GM19395 (cell line): Measurements from ENCODE around the gene ARID2.

Experiments
- ATAC-seq: cut with Tn5 transposase; IDR thresholded peaks from one replicate; pipeline ENCODE4 v1.9.1; 2021; ENCODE audit warnings: mild to moderate bottlenecking, moderate library complexity; ENCODE audit not compliant: unreplicated experiment

The ARID2 gene, protein sequence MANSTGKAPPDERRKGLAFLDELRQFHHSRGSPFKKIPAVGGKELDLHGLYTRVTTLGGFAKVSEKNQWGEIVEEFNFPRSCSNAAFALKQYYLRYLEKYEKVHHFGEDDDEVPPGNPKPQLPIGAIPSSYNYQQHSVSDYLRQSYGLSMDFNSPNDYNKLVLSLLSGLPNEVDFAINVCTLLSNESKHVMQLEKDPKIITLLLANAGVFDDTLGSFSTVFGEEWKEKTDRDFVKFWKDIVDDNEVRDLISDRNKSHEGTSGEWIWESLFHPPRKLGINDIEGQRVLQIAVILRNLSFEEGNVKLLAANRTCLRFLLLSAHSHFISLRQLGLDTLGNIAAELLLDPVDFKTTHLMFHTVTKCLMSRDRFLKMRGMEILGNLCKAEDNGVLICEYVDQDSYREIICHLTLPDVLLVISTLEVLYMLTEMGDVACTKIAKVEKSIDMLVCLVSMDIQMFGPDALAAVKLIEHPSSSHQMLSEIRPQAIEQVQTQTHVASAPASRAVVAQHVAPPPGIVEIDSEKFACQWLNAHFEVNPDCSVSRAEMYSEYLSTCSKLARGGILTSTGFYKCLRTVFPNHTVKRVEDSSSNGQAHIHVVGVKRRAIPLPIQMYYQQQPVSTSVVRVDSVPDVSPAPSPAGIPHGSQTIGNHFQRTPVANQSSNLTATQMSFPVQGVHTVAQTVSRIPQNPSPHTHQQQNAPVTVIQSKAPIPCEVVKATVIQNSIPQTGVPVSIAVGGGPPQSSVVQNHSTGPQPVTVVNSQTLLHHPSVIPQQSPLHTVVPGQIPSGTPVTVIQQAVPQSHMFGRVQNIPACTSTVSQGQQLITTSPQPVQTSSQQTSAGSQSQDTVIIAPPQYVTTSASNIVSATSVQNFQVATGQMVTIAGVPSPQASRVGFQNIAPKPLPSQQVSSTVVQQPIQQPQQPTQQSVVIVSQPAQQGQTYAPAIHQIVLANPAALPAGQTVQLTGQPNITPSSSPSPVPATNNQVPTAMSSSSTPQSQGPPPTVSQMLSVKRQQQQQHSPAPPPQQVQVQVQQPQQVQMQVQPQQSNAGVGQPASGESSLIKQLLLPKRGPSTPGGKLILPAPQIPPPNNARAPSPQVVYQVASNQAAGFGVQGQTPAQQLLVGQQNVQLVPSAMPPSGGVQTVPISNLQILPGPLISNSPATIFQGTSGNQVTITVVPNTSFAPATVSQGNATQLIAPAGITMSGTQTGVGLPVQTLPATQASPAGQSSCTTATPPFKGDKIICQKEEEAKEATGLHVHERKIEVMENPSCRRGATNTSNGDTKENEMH (N-terminal part only)

DNA sequence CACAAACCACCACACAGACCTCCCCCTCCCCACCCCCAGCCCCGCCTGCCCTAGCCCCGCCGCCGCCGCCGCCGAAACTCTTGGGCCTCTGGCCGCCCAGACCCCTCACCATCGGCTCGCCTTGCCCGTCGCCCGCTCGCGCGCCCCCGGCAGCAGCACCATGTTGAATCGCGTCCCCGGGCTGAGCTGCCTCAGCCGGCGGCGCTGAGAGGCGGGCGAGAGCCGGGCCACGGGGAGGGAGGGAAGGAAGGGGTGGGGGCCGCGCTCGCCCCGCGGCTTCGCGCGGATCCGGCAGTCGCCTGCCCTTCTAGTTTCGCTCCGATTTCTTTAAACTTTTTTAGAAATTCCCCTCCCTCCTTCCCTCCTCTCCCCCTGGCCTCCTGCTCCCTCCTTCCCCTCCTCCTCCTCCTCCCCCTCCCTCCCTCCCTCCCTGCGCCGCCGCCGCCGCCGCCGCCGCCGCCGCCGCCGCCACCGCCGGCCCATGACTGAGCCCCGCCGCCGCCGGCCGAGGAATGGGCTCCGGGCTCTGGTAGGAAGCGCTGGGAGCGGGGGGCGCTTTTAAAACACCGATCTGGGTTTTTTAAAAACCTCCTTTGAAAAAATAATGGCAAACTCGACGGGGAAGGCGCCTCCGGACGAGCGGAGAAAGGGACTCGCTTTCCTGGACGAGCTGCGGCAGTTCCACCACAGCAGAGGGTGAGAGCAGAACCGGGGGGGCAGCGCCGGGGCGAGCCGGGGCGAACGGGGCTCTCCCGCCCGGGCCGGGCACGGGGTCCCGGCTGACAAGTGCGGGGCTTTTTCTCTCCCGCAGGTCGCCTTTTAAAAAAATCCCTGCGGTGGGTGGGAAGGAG, at the start of gene ARID2:
Gene ARID2 (plus strand): TSS at position 474 of the 851 bp plus-strand sequence. CDS start 131 bp downstream, at position 605.
- peak; percentile 7 for ATAC-seq

DNA sequence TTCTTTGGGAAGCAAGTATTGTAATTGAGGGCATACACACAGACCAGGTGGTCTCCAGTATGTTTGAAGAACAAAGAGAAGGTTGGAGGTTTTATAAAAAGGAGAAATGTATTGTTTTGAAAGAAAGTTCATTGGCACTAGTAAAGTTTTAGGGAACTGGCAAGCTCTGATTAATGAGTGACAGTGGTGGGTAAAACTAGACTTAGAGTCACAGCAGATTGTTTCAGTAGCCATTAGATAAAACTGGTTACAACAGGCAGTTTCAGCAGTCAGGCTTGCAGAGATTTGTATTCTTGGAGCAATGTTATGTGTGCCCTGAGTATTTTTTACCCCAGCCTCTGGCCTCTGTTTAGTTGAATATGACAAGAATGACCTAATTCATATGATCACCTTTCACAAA, 49.1 kb upstream of the ARID2 start:
- ATAC-seq = no peak

DNA sequence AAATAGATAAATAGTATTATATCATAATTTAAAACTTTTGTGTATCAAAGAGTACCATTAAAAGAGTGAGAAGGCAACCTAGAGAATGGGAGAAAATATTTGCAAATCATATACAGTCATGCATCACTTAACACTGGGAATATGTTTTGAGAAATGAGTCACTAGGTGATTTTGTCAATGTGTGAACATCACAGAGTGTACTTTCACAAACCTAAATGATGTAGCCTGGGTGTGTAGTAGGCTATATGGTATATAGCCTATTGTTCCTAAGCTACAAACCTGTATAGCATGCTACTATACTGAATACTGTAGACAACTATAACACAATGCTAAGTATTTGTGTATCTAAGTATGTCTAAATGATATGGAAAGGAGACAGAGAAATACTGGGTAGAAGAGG, 48.0 kb upstream of the ARID2 start:
- ATAC-seq = no peak

DNA sequence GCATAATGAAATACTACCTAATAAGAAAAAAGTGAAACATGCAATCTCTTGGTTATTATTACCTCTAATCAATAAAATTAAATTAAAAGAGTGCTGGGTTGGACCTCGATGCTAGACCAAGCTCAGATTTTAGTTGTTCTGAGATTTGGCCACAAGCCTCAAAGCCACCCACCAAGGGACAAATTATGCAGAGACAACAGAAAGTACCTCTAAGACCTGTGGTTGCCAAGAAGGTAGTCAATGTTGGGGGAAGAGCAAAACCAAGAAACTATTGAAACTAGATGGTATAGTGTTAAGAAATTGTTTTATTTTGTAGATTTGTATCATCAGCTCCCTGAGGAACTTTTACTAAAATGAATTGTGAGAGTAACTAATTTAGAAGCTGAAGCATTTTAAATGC, 43.8 kb upstream of the ARID2 start:
- peak; percentile 54 for ATAC-seq

DNA sequence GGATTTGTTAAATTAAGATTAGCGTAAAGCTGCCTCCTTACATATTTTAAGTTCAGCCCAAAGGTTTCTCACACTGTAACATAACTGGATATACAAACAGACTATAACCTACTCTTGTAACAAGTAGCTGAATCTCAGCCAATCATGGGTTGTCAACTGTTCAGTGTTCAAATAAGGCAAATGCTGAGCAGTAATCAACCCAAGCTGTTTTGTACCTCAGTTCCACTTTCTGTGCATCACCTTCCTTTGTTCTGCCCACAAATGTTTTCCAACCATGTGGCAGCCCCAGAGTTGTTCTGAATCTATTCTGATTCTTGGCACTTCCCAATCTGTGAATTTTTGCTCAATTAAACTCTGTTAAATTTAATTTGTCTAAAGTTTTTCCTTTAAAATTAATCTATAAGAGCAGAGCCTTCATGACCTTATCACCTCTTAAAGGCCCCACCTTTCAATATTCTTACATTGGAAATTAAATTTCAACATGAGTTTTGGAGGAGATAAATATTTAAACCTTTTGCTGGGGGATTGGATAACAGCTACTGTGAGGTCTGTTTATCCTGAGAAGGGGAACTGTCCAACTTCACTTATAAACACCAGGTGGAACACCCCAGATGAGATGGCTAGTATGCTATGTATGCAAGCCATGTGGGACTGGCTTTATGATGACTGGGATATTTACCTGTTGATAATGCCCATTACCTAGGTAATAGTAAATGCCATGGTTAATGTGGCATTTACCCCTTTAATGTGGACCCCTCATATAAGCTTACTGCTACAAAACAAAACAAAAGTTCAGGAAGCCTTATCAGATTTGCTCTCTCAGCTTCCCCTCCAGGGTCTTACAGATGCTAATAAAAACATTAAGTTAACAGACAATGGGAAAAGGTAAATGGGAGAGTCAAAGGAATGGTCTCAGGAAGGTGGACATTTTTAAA, 42.2 kb upstream of the ARID2 start:
- no peak for ATAC-seq

DNA sequence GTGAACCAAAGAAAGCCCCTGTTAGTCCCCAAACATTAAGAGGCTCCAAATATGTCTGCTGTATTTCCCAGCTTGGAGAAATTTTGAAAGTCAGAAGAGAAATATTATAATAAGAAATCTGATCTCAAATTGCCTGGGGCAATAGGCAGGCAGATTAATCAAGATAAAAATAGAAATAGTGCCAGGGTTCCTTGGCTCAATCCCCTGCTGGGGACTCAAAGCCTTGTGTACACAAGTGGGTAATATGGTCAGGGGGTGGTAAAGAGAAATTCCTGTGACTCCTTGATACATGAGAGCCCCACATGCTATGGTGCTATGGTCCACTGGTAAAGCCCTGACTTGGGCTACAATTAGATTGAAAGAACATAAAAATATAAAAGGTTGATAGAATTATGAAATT, 41.3 kb upstream of the ARID2 start:
- no peak for ATAC-seq

DNA sequence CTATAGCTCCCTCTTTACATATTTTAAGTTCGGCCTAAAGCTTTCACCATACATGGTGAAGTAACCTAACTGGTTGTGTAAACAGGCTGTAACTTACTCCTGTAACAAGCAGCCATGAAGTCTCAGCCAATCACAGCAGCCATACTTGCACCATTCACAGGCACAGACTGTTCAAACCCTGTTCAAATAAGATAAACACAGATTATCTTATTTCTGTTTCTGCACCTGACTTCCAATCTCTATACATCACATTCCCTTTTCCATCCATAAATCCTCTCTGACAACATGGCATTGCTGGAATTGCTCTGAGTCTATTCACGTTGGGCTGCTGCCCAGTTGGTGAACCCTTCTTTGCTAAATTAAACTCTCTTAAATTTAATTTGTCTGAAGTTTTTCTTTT, 34.5 kb upstream of the ARID2 start:
- no peak for ATAC-seq

DNA sequence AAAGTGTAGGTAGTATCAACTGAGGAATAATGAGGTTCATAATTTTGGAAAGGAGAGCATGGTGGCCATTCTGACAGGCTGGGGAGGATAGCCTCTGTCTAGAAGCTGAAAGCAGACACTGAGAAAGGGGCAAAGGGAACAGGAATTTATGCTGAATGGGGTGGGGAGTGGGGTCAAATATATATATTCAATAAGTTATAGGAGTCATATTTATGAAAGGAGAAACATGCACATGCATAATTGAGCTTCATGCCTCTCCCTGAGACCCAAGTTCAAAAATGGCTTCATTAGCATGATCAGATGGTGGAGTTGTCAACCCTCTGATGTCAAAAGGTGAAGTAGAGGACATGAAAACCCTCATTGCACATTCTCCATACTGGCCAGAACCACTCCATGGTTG, 33.9 kb upstream of the ARID2 start:
- no peak for ATAC-seq

DNA sequence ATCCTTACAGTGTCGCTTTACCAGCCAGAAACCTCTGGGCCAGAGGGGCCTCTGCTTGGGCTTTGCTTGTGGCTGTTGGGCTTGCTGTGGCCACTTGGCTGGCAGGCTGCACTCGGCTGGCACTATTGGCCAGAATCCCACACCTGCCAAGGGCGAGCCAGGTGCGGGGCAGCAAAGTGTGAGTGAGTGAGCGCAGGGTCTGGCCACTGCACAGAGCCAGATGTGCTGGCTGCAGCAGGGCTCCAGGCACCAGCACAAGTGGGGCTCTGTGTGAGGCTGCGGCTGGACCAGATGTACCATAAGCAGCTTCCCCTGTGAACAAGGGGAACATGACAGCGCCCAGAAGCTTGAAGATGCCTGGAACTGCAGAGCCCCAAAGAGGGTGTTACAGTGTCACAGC, 33.5 kb upstream of the ARID2 start:
- no peak for ATAC-seq

DNA sequence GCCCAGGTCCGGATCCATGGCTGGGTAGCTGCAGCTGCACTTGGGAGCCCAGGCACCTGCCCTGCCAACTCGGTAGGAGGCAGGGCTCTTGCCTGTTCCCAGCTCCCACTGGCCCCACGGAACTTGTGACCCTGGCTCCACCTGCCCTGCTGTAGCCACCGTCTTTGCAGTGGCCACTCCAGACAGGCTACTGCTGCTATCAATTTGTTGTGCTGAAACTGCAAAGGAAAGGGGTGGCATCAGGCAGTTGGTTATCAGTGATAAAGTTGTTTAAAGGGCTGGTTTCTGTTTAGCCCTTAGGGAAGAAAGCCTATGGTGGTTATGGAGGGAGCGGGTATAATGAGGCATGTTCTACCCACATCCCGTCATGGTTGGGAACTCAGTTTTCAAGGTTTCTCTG, 32.1 kb upstream of the ARID2 start:
- no peak for ATAC-seq

DNA sequence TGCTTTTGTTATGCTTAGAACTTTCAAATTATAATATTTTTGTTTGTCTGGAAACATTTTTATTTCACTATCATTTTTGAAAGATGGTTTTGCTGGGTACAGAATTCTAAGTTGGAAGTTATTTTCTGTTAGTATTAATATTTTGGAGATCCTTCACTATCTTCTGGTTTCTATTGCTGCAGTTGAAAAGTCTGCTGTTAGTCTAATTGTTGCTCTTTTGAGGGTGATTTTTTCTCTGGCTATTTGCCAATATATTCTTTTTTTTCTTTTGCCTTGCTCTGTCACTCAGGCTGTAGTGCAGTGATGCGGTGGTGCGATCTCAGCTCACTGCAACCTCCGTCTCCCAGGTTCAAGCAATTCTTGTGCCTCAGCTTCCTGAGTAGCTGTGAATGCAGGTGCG, 28.2 kb upstream of the ARID2 start:
- no peak for ATAC-seq

DNA sequence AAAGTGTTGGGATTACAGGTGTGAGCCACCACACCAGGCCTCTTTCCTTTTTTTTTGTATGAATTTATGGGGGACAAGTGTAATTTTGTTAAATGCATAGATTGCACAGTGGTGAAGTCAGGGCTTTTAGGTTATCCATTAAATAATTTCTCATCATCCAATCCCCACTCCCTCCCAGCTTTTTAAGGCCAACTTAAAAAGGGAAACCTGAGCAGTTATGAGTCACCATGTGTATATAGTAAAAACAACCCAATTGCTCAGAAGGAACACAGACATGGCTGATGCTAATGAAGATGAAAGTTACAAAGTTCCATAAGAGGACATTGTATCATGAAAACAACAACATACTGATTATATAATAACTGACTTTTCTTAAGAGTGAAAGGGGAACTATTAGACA, 25.6 kb upstream of the ARID2 start:
- ATAC-seq = no peak

DNA sequence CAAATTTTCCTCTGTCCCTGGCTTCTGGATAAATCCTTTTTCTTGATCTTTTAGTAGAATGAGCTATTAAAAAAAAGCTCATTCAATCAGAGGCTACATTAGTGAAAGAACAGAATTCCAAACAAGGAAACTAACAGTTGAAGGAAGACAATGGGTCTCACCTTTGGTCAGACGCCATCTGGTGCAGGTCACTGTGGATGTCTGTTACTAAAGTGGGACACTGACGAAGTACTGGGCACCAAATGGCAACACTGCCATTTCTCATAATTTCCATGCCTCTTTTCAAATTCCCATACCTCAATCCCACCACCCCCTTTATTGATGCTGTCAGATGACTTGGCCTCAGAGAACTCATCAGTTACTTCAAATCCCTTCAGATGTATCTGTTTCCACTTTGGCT, 24.5 kb upstream of the ARID2 start:
- ATAC-seq = no peak

DNA sequence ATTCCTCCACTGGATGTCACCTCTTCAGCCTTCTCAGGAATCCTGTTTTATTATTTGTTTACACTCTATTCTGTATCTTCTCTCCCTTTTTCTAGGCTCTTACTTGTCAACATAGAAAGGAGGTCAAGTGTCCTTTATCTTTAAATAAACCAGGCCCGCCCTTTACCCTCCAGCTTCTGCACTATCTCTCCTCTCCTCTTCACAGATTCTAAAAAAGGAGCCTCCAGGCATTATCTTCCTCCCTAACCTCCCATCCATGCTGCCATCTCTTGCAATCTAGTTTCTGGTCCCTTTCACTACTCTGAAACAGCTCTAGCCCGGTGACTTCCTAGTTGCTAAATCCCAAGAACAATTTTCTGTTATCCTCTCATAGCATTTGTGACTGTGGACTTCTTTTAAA, 24.1 kb upstream of the ARID2 start:
- no peak for ATAC-seq

DNA sequence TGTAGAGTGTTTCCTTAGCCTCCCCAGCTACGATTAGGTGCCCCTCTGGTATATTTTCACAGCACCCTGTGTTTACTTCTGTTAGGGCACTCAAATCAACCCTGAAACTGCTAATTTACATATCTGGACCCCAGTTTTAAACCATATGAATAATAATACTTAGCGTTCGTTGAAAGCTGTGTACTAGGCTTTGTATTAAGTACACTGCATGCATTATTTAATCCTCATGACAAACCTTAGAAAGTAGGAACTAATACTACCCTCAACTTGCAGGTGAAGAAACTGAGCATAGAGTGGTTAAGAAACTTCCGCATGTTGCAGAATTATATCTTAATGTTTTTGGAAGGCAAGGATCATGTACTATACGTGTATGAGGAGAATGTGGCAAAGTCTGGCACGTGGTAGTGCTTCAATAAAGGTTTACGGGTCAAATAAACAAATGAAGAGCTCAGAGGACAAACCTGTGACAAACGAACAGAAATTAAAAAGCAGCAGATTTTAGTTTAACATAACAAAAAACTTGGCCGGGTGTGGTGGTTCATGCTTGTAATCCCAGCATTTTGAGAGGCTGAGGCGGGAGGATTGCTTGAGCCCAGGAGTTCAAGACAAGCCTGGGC, 22.2 kb upstream of the ARID2 start:
- ATAC-seq = peak; percentile 66

DNA sequence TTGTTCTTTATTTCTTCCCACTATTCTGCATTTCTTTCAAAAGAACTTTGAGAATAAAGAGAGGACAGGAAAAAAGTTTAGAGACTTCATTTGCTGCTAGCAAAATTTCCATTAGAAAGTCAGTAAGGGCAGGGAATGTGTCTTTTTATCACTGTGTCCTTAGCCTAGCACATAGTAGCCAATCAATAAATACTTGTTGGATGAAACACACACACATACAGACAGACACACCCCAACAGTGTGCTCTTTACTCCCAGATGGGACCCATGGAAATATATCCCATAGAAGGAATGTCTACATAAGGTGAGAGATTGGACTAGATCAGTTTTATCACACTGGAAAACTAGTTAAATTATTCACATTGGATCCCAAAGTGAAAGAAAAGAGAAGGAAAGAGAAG, 21.1 kb upstream of the ARID2 start:
- ATAC-seq = no peak

DNA sequence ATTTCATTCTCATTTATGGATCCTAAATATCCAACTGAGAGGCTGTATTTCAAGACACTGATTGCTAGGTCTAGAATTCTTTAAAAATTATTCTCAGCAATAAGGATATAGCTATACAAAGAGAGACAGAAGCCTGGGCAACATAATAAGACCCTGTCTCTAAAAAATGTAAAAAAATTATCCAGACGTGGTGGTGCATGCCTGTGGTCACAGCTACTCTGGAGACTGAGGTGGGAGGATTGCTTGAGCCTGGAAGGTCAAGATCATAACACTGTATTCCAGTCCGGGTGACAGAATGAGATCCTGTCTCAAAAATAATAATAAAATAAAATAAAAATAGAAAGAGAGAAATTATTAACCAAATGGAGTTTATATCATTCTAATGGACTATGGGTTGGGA, 20.6 kb upstream of the ARID2 start:
- no peak for ATAC-seq

DNA sequence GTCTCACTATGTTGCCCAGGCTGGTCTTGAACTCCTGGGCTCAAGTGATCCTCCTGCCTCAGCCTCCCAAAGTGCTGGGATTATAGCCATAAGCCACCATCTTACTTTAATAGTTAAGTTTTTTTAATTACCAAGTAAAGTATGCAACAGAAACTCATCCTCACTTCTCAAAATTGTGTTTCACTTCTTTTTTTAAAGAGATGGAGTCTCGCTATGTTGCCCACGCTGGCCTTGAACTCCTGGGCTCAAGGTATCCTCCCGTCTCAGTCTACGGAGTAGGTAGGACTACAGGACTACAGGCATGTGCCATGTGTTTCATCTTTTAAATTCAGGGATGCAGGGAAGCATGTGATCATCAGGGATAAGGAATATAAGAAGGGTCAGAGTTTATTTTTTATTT, 17.2 kb upstream of the ARID2 start:
- ATAC-seq = no peak

DNA sequence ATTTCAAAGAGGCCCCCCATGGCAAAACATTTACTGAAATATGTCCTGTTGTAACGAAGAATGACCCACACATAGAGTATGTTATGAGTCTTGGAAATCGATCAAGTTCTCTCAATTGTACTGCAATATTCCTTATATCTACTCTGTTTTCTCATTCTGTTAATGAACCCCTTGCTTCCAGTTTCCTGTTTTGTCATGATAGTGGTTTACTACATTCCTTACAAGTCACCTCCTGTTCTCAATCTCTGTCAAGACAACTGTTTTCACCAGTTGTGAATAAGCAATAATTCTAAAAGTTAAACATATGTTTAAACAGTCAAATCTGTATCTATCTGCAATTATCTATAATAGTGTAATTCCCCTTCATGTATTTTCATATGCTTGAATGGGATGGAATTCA, 16.4 kb upstream of the ARID2 start:
- no peak for ATAC-seq
